GM19397 (cell line): ENCODE data around the gene DVL1.
"Not testable (repeated sequence)": the region's sequence is repeated elsewhere in the genome, so short reads cannot be mapped to it uniquely, and the experiment has no call there.

ENCODE experiments used
- ATAC-seq: cut with Tn5 transposase; IDR thresholded peaks from one replicate; pipeline ENCODE4 v1.9.1; 2021; ENCODE audit warnings: mild to moderate bottlenecking, moderate library complexity; ENCODE audit not compliant: unreplicated experiment

The DVL1 gene

DNA sequence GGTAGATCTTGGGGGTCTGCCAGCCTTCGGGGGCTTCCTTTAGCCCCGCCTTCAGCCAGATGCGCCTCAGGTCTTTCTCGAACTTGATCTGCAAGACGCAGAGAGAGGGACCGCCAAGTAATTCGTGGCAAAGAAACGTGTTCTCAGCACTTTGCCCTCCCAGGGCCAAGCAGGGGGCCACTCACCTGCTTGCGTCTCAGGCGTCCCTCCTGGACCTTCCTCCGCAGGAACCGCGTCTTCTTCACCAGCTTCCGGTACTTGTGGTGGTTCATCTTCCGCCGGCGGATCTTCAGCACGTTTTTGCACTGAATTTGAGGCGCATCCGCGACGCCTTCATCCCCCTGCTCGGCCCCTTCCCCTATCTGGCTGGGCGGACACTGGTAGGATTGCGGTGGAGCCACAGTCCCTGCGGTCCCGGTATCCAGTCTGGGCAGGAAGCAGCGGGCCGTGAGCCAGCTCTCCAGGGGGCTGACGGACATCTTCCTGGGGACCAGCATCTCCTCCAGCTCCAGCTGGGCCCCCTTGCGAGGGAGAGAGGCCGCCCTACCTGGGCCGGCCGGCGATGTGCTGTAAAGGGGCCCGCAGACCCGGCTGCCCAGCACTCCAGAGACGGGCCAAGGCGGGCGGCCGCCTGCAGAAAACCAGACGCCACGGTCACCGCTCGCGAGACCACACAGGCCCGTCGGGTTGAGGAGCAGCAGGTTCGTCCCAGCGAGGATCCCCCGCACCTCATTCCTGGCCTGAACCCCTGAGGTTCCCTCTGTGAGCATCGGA is 24.8 kb upstream of the DVL1 start:
- no peak for ATAC-seq

DNA sequence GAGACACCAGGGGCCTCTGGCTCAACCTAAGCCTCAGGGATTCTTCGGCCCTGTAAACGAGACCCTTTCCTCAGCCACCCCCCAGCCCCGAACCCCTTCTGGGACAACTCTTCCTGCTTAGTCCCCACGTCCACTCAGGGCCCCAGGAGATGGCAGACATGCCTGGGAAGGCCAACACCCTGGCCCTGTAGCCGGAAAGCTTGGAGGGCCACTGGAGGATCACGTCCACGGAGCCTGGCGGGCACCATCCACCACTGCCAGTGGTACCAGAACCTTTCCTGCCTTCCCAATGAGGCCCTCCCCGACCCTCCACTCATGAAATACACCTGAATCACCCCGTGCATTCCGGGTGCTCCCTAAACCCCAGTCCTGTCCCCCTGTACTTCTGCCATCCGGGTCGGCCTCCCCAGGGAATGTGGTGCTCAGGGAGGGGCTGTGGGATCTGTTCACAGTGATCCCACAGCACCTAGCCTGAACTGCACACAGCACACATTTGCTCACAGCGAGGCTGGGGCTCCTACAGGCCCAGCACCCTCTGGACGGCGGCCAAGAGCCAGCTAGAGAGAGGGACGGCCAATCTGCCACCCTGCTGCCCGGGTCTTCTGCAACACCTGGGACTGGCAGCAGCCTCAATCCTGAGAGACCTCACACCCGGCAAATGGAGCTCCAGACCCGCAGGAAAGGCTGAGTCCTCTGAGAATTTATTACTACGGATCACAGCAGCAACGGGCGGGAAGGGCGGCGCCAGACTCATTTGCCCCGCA is 24.0 kb upstream of the DVL1 start:
- no peak for ATAC-seq

DNA sequence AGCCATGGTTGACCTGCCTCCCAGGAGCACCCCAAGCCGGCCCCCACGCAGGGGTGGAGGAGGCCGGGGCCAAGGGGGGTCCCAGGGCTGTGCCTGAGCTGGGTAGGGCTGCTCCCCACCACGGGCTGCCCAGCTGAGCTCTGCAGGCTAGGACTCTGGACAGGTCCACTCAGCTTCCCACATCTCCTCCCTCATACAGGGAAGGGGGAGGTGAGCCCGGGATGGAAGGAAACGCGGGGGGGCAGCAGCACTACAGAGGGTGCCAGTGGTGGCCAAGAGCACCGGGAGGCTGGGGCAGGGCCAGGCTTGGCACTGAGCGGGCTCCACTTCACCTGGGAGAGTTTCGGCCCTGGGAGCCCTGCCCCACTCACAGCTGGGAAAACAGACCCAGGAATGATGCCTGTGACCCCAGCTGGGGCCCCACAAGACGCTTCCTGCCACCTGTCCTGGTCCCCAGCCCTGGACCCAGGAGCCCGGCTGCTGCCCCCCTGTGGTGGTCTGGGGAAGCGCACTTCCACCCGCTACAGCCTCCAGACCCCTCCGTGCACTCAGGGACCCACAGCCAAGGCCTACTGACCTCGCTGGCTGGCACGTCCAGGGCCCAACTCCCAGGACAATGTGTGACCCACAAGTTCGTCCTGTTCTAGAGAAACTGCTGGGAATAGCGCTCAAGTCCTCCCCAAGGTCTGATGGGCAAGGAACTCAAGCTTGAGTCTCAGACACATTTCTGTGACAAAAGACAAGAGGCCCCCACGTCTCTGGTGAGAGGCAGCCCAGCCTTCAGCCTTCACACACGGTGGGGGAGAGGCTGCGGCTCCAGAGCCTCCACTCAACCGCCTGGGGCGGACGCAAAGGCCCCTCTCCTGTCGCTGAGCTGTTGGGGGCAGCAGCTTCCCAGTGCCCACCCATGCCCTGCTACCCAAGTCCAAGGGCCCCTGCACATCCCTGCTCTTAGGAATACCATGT is 22.8 kb upstream of the DVL1 start:
- ATAC-seq, result no peak

DNA sequence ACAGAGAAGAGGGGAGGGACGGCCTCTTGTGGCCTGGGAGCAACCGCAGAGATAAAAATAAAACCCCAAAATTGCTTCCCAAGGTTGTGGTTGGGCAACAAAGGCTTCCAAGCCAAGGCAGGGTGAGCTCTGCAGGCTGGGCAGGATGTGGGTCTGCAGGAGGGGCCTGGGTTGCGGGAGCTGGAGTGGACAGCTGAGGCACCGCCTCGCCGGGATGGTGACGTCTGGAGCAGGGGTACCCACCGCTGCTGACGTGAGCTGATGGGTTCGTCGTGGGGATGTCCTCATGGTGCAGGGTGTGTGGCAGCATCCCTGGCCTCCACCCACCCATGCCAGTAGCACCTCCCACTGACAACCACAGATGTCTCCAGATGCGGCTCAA is 22.1 kb upstream of the DVL1 start:
- ATAC-seq, result no peak

DNA sequence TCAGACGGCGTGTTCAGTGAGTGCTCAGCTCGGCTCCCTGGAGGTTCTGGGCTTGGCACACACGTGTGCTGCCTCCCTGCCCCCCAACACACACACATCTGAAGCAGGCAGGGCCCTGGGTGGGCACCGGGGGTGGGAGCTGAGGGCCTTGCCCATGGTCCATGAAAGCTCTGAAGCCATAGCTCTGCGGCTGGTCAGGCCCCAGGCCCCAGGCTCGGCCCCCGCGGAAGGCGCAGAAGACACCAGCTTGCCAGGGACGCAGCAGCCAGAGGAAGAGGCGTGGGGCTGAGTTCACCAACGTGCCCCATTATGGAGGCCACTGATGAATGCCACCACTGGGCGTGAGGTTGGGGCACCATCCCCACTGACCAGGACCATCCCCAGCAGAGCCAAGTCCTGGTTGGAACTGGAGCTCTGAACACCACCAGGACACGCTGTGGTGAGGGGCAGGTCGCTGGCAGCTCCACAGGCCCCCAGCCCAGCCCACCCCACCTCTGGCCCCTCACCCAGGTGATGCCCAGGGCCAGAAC is 21.6 kb upstream of the DVL1 start:
- no peak for ATAC-seq

DNA sequence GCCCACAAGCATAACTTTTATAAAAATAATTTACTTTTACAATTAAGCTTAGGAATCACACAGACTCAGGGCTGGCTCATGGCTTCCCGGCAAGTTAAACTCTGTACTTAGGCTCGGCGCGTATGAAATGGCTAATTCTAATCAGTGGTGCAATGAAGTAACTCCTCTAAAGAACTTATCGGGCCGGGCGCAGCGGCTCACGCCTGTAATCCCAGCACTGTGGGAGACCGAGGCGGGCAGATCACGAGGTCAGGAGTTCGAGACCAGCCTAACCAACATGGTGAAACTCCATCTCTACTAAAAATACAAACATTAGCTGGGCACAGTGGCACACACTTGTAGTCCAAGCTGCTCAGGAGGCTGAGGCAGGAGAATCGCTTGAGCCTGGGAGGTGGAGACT is 20.9 kb upstream of the DVL1 start:
- not testable (repeated sequence) for ATAC-seq

DNA sequence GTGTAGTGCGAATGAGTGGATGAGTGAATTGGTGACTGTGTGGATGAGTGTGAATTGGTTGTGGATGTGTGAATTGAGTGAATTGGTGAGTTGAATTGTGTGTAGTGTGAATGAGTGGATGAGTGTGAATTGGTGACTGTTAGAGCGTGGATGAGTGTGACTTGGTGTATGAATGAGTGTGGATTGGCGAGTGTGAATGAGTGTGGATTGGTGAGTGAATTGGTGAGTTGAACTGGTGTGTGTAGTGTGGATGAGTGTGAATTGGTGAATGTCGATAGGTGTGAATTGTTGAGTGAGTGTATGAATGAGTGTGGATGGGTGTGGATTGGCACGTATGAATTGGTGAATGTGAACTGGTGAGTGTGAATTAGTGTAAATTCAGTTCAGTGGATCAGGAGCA is 18.1 kb upstream of the DVL1 start:
- no peak for ATAC-seq

DNA sequence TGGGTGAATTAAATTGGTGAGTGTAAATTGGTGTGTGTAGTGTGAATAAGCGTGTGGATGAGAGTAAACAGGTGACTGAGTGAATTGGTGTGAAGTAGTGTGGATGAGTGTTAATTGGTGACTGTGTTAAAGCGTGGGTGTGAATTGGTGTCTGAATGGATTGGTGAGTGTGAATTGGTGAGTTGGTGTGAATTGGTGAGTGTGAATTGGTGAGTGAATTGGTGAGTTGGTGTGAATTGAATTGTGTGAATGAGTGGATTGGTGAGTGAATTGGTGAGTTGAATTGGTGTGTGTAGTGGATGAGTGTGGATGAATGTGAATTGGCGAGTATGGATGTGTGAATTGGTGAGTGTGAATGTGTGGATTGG is 17.5 kb upstream of the DVL1 start:
- ATAC-seq, result no peak

DNA sequence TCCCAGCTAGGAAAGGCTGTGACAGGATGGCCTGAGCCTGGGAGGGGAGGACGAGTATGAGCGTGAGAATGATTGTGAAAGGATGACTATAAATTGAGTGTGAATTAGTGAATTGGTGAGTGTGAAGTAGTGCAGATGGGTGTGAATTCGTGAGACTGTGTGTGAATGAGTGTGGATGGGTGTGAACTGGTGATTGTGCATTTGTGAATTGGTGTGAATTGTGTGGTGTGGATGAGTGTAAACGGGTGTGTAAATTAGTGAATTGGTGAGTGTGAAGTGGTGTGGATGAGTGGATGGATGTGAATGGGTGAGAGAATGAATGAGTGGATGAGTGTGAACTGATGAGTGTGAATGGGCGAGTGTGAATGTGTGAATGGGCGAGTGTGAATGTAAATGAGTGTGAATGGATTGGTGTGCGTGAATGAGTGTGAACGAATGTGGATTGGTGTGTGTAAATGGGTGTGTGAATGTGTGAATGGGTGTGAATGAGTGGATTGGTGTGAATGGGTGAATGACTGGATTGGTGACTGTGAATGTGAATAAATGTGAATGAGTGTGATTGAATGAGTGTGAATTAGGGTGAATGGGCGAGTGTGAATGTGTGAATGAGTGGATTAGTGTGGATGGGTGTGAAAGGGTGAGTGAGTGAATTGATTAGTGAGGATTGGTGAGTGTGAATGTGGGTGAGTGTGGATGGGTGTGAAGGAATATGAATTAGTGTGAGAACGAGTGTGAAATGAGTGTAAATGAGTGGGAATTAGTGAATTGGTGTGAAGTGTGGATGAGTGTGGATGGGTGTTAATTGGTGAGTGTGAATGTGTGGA is 16.9 kb upstream of the DVL1 start:
- ATAC-seq, result no peak

DNA sequence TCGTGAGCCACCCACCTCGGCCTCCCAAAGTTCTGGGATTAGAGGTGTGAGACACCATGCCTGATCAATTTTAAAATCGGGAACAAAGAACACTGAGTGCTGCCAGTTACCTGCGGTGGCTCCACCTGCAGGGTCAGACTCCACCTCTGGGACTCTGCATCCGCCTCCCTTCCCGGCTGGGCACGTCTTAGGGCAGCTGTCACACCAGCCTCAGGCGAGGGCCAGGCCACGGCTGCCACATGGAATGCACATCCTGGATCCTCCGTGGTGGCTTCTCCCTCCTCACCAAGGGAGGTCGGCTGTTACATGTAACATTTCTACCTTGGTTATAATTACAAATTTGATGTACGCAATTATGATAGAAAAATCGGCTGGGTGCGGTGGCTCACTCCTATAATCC is 15.0 kb upstream of the DVL1 start:
- ATAC-seq, result no peak

DNA sequence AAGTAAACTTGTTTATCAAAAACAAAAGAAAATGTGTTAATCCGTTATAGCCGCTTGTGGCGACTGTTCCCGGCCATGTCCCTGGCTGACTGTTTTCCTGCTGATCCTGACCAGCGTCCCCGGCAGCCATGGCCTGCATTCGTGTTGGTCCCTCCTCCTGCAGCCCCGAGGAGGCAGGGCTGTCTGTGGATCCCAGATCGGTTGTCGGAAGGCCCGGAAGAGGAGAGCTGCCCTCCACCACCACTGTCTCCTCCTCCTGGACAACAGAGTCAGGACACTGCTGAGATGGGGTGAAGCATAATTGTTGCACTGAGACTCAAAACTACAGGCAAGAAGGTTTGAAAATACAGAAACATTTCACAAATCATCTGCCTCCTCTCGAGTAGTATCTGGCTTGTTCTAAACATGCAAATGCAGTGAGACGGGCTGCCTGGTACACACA is 12.8 kb upstream of the DVL1 start:
- ATAC-seq, result no peak

DNA sequence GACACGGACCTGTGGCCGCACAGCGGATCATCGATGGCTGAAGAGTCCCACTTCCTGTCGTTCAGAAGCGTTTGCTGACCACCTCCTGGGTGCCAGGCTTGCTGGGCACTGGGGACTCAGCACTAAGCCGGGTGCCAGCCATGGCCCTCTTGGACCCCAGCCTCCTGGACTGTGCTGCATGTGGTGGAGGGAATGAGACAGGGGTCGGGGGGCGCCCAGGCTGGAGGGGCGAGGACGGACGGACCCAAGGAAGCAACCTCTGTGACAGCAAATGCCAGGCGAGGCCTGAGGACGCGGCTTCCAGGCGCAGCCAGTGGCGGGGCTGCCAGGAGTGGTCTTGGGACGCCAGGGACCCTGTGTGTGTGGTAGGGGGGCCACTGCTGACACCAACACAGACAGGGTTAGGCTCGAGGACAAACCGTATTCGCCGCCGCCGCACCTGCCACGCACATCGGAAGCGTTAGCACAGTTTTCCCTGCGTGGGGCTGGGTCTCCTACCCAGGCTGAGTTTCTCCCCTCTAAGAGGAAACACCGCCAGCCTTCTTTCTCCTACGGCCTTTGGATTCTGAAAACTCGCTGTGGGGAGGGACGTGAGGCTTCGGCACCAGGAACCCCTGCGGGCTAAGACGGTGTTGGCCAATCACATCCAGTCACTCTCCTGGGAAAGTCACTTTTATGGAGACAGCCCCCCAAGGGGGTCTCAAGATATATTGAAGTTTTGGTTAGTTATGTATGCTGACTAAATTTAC is 12.2 kb upstream of the DVL1 start:
- no peak for ATAC-seq

DNA sequence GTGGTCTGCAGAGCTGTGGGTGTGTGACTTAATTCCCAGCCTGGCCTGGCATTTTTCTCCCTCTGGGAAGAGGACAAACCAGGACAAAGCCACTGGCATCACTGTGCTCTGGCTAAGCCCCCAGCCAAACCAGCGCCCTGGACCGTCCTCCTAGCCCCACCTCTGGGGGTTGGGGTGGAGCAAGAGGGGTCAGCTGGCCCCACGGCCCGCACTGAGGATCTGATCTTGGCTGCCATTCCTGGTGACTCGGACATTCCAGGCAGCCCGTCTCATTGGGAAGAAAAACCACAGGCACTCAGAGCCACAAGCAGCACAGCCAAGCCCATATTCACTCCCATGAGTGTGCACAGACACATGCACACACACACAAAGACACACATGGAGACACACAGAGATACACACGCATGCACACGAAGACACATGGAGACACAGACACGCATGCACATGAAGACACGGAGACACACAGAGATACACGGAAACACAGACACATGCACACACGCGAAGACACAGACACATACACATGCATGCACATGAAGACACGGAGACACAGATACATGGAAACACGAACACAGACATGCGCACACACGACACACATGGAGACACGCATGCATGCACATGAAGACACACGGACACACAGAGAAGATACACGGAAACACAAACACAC is 11.4 kb upstream of the DVL1 start:
- ATAC-seq, result no peak

DNA sequence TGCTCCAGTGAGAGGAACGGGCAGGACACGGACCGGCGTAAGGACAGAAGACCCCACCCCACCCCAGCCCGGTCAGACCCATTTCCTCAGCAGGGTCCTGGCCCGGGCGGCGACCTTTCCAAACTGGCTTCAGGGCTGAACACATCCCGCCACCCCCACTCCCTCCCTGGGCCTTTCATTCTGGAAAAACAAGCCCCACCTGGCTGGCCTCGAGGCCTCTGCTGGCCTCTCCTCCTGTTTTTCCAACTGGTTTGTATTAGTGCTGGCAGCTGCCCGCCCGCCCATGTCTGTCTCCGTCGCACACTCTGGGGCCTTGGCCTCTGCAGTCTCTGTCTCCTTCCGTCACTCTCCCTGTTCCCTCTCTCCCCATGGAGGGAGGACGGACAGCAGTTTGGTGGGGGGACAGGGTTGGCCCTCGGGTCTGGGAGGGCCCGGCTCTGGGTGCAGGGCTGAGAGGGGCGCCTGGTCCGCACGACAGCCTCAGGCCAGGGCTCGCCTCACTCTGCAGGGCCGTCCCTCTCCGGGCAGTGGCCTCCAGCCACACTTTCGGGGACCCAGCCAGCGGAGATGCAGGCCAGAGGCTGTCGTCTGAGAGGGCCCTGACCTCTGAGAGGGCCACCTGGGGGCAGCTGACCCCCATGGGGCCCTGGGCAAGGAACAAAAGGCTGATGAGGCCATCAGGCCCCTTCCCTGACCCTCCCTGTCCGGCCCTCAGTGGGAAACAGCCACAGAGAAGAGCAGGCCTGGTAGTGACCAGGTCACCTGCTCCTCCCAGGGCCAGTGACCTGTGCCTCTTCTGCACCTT is 10.6 kb upstream of the DVL1 start:
- no peak for ATAC-seq

DNA sequence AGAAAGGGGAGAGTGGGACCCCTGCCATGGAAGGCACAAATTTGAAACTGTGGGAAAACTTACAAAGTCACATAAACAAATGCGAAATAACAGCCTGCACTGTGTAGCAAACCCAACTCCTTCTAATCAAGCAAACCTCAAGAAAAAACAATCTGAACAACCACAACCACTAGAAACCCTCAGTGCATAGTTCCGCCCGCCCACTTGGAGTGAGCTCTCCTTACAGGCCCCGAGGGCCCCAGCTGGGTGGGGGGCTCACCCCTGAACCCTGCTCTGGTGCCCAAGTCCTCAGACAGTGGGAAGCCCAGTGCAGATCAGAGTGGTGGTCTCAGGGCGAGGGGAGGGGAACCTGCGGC is 10.1 kb upstream of the DVL1 start:
- no peak for ATAC-seq

DNA sequence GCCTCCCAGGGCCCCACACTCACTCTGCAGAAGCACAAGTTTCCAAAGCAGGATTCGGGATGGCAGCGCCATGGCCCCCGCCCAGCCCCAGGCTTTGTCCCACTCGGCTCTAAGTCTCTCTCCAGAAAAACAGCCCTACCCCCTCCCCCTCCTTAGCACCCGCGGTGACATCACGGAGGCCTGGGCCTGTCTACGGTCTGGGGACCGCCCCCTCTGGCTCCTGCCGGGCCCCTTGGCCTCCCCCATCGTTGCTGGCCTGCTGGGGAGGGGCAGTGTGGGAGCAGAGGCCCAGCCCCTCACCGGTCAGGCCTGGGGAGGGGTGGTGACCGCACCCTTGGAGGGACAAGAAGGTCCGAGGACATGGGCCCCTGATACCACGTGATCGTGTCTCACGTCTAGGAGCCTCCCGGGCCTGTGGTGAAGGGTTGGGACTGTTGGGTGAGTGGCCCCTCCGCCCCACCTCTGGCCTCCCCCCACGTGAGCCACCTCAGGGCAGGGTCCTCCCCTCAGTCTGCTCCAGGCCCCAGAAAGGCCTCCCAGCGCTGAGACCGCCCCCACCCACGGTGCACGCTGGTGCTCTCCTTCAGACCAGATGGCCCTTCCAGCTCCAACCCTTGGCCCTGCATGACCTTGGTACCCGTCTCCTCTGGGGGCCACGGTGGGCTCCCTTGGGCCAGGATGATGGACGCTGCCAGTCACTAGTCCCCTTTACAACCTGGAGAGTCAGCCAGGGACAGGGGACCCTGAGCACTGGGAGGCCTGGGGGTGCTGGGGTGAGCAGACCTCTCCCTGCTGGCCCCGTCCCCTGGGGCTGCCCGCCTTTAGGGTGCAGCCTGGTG is 9.4 kb upstream of the DVL1 start, which contains the start of gene MXRA8:
Gene MXRA8 (minus strand): TSS at position 123 of the 839 bp plus-strand sequence. CDS start 51 bp downstream, at position 72.
- no peak for ATAC-seq

DNA sequence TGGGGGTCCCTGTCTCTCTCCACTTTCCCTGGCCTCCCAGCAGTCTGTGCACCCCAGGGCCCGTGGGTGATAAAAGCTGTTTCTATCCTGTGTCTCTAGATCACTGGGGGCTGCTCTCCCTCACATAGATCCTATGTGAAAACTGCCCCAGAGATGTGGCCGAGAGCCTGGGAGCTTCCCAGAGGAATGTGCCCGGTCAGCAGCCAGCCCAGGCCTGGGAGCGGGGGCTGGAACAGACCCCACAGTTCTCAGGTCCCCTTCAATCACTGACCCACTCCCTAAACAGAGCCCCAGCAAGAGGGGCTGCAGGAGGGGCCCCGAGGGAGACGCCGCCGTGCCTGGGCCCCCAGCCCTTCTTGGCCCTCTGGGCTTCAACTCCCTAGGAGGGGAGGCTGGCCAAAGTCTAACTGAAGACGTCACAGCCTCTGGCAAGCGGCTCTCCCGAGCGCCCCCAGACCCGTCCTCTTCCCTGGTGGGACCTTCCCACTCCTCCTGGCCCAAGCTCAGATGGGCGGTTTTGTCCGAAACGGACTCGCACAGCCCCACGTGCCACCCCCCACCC is 8.7 kb upstream of the DVL1 start:
- ATAC-seq, result no peak
